Measurements from ENCODE around the gene MED17.

GRCh38 chr11:93737904-93738612, 46.0 kb upstream of the MED17 start:
- TF ChIP-seq POLR2A (IDR thresholded peaks at IDR 0.05) (no peak), POLR2AphosphoS5 (IDR thresholded peaks at IDR 0.05) (no peak), CTCF (IDR thresholded peaks at IDR 0.05 in 8 of 11, conservative IDR thresholded peaks at IDR 0.05 in 3 of 11) (no peak)
